Glomerular endothelial cell (primary cell): ENCODE results near the gene SORBS1. TPM values are rescaled to one million over a fixed set of nuclear protein-coding genes. Genes with fewer than 3 reads are reported as not detected.

ENCODE experiments used
- DNase-seq: peaks from one replicate; pipeline ENCODE4 v3.0.0-alpha.2; 2011; ENCODE audit warnings: low read depth, low spot score; ENCODE audit errors: extremely low read depth
- total RNA-seq: library from RNA; depleted of rRNA; stranded (reverse); fragments of >200 nt; gene quantifications from 2 replicates; pipeline ENCODE4 v1.2.3, GENCODE V29; 2015

The SORBS1 gene
- total RNA-seq, 1 donor from 2014 or later, result 4.2 TPM

DNA sequence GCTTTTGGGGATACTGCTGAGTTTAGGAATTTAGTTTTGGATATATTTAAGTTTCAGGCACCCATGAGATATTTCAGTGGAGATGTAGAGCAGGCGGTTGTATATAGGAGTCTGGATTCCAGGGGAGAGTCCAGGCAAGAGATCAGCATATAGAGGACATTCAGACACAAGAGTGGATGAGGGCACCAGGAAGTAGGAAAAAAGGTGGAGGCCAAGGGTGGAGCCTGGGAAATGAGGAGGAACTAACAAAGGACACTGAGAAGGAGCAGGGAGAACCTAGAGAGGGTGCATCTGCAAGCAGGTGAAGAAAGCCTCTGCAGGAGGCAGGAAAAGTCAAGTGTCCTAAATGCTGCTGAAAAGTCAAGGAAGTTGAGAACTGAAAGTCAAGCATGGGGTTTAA lies 257.2 kb downstream of the SORBS1 start:
- no peak for DNase-seq

DNA sequence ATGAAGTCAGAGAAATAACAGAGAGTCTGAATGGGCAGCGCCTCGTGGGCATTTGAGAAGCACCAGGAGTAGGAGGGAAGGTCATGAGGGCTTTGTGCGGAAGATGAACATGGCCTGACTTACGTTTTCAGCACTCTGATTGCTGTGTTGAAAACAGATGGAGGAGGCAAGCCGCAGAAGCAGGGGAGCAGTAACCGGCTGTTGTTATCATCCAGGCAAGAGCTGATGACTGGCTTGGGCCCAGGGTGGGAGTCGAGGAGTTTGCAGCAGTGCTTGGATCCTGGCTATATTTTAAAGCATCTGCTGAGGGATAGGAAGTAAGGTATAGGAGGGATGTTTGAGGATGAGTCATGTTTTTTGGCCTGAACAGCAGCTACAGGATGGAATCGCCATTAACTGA lies 257.6 kb downstream of the SORBS1 start:
- DNase-seq, result no peak

DNA sequence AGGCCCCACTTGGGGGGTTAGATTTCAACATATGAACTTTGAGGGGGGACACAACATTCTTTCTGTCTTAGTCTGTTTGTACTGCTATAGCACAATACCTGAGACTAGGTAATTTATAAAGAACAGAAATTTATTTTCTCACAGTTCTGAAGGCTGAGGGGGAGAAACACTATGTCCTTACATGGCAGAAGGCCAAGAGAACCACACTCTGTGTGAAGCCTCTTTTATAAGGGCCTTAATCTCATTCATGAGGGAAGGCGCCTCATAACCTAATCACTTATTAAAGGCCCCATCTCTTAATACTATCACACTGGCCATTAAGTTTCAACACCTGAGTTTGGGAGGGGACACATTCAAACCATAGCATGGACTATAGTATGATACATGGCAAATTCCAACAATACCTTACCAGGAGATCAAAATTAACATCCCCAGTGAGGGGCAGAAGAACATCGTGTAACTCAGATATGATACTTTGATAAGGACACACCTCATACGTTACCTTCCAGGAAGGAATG lies 261.1 kb downstream of the SORBS1 start:
- no peak for DNase-seq

- DNase-seq, result no peak
These were observed 263.8 kb downstream of the SORBS1 start for GRCh38 chr10:95297402-95297801.

DNA sequence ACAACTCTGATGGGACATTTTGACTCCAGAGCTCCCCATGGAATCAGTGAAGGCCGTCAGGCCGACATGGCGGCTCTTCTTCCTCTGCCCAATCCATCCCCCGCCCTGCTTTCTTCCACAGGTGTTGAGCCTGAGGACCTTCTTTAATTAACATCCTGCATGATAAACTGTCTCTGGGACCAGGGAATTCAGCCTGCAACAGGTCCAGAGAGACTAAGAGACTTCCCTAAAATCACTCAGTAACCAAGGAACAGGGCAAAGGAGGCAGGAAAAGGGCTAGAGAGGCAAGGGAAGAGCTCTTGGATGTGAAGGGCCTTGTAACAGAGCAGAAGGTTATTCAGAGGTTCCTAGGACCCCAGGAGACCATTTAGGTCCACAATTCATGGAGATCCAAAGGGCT lies 264.4 kb downstream of the SORBS1 start:
- no peak for DNase-seq

DNA sequence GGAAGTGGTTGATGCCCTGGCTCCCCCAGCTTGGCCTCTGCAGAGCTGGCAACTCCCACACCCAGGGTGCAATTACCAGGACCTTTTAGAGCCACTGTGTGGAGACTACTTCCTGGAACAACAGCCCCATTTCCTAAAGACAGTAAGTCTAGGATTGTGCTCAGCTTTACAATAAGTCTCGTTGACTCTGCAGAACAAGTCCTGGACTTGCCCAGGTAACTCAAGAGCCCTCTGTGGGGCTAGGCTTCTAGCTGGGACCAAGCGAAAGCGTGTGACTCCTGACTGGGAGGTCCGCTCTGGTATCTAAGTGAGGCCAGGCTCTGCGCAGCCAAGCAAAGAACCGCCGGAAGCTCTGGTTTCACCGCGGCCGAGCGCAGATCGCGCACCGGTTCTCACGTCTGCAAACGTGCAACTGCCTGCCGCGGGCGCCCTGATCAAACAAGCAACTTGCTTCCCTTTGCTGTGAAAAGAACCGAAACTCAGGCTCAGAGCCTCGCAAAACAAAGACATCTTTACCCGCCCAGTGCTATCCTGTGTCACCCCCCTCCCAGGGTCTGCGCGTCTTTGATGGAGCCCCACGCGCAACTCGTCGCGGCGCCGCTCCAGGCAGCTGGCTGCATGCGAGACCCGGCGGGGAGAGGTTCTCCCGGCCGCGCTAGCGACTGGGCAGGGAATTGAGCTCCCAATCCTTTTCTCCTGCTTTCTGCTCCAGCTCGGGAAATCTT lies 266.0 kb downstream of the SORBS1 start:
- DNase-seq, result no peak

- no peak for DNase-seq
These were observed 267.5 kb downstream of the SORBS1 start for GRCh38 chr10:95293631-95294030.

GRCh38 chr10:95291365-95292039 lies 269.7 kb downstream of the SORBS1 start:
- DNase-seq, result no peak

DNA sequence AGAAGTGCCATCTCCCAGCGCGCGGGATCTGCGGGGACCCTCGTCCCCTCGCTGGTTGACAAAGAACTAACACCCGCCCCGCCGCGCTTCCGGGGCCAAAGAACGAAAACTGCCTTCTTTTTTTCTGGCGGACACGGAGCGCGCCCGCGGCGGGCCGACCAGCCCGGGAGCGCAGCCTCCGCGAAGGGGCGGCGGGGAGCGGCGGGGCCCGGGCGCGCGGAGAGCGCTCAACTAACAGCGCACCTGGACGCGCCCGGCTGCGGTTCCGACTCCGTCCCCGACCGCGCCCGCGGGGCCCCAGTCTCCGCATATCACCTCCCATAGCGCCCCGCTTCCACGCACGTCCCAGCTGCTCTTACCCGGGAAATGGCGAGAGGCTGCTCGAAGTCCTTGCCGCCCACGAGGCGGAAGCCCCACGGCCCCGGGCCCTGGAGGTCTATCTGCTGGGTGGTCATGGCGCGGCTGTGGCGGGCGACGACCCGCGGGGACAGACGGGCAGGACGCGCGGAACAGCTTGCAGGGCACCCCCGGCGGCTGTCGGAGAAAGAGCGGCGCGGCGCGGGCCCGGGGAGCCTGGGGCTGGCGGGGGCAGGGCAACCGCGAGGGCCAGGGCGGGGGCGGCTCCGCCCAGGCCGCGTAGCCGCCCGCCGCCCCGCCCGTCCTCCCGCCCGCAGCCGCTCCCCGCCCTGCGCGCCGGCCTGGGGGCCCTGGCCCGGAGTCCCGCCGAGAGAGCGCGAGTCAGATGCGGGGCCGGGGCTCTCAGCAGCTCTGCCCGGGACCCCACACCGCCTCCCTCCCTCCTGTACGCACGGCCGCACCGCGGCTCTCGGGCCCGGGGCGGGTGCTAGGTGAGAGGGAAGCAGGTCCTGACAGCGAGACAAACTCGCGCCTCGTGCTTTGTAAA lies 270.5 kb downstream of the SORBS1 start, which contains the start of gene PDLIM1:
TSS of gene PDLIM1 (minus strand) at position 543 of the 904 bp plus-strand sequence. CDS start at position 455, 88 bp downstream.
- no peak for DNase-seq

- DNase-seq, result no peak
These were observed 271.2 kb downstream of the SORBS1 start for GRCh38 chr10:95289921-95290421.

- no peak for DNase-seq
These were observed 271.9 kb downstream of the SORBS1 start for GRCh38 chr10:95289003-95289920.

- DNase-seq, result no peak
These were observed 272.9 kb downstream of the SORBS1 start for GRCh38 chr10:95288303-95288702.

GRCh38 chr10:95287281-95287680 lies 273.9 kb downstream of the SORBS1 start:
- DNase-seq, result no peak

- DNase-seq, result no peak
These were observed 274.5 kb downstream of the SORBS1 start for GRCh38 chr10:95286707-95287106.

DNA sequence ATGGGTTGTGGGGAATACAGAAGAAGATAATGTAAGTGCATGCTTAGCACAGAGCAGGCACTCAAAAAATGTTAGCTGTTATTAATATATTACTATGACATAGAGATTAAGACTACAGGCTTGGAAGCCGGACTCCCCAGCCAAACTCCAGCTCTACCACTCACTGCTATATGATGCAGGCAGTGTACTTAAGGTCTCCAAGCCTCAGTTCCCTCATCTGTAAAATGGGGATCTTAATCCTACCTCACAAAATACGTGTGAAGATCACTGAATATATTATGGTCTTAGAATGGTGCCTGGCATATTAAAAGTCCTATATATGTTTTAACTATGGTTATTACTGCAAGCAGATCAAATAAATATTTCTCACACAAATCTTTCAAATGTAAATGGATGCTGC lies 275.6 kb downstream of the SORBS1 start:
- DNase-seq, result no peak

DNA sequence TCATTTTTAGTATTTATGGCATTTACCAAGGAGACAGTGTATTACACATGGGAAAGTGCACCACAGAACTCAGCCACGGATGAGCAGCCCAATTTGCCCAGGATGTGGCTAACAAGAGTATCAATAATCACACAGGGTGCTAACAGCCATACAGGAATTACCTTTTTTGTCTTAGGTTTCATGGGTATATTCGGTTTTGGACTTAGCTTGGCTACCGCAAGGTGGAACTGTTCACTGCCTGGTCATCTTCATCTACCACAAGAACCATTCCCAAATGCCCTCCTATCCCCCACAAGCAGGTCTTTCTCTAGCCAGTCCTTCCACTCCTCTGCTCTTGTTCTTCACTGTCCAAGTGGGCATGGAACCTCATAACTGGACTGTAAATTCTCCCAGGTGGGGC lies 276.4 kb downstream of the SORBS1 start:
- DNase-seq, result no peak

DNA sequence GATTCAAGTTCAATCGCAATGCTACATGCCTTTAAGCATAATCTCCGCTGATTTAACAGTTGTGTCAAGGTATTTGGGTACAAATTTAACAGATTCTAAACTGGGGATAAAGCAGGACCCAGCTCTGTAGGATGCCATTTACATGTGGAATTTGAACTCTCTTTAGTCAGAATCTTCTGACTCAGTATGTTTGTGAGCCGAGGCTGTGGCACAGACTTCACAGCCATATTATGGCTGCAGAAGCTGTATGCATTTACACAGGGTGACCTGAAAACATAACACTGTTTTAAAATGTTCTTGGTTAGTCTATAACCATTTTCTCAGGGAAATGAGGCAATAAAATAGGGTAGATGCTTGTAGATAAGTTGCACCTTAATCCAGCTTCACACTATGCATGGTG lies 279.1 kb downstream of the SORBS1 start:
- DNase-seq, result no peak

DNA sequence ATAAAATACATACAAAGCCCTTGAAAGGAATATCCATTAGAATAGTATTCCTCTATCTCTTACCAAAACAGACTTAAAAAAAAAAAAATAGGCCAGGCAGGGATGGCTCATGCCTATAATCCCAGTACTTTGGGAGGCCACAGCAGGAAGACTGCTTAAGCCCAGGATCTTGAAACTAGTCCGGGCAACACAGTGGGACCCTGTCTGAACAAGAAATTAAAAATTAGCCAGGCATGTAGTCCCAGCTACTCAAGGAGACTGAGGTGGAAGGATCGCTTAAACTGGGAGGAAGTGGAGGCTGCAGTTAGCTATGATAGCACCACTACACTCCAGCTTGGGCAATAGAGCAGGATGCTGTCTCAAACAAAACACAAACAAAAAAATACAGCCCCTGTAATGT lies 280.0 kb downstream of the SORBS1 start:
- DNase-seq, result no peak

- no peak for DNase-seq
These were observed 280.5 kb downstream of the SORBS1 start for GRCh38 chr10:95280637-95281036.
